ENCODE results near the gene KCNMA1.

KCNMA1 gene

DNA sequence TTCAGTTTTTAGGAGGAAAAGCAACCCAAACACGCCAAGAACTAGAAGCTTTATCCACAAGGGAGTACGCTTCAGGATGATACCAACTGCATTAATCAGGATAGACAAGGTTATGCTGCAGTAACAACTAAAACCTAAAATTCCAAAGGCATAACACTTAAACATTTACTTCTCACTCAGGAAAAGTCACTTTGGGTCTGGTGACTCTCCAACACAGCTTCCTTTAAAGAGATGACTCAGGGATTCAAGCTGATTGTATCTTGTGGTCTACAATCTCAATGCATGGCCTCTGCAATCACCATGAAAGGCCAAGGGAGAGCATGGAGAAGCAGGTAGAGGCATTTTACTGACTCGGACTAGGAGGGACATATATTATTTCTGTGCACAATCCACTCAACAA is 315.8 kb downstream of the KCNMA1 start:
- DNase-seq (ENCODE audit: insufficient read length, low spot score) (no peak), FAIRE-seq (peak; percentile 52)
- TF ChIP-seq POLR2A (IDR thresholded peaks at IDR 0.05; ENCODE audit: low read depth, low read length), result no peak

DNA sequence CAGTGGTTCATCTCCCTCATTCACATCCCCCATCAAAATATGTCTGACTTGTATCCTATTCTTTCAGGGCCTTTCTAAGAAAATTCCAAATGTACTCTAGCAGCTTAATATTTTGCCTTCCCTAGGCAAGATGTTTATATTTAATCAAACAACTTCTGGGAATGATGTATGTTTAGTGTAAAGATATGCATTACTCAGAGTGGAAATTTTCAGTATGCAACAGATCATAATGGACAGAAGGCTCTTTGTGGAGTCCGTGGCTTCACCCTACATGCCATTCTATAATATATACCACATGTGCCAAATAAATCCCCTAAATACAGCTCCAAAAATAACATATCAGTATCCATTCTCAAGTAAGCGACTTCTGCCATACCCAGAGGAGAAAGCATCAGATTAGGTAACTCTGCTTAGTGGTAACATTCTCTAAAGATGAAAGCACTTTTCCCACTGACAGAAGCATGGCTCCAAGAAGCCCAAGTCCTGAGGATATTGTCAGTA is 316.6 kb downstream of the KCNMA1 start:
- DNase-seq (ENCODE audit: insufficient read length, low spot score) (no peak), FAIRE-seq (no peak)
- TF ChIP-seq POLR2A (IDR thresholded peaks at IDR 0.05; ENCODE audit: low read depth, low read length), result no peak

DNA sequence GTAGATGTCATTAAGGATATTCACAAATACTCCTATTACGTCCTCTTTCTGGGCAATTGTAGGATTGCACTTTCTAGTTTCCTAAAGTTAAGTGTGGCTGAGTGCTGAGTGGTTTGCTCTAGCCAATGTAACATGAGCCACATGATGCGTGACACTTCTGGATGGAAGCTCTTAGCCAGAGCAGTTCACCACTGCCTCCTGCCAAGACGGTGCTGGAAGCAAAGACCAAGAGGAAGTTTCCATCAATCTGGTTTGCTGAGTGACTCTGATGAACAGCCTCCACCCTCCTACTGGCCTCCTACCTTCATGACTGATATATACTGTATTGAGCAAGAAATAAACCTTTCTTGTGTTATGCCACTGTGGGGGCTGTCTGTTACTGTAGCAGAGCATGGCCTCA is 318.1 kb downstream of the KCNMA1 start:
- TF ChIP-seq POLR2A (IDR thresholded peaks at IDR 0.05; ENCODE audit: low read depth, low read length), result no peak
- DNase-seq (ENCODE audit: insufficient read length, low spot score) (no peak), FAIRE-seq (no peak)

DNA sequence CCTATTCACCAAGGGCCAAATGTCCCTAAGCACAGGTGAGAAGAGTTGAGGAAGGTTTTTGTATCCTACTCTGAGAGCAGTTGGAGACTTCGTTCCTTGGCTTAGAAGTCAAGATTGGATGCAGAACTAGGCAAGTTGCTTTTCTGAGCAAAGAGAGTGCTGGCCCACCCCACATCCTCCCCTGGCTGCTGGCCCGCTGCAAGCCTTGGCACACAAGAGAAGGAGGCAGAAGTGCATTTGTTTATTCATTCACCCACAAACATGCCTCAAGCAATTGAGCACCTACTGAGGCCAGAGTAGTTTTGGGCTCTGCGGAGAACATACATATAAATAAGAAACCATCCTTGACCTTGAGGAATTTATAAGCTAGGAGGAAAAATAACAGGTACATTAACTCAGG is 318.9 kb downstream of the KCNMA1 start:
- DNase-seq (ENCODE audit: insufficient read length, low spot score) (no peak), FAIRE-seq (no peak)
- TF ChIP-seq POLR2A (IDR thresholded peaks at IDR 0.05; ENCODE audit: low read depth, low read length), result no peak

DNA sequence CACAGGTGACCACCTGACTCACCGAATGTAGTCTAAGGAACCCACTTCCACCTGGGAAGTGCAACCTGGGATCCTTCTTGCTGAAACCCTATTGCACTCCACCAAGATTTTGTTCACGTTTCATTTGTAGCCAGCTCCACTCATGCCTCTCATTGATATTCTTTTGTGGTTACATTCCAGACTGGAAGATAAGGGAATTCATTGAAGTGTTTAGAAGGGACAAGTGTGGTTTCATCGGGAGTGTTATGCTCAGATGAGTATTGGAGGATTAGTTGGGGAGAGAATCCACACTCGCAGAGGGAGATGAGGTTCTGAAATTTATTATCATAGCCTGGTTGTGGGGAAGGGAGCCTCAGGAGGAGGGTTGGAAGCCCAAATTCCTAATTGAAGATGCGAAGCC is 320.4 kb downstream of the KCNMA1 start:
- no peak for TF ChIP-seq POLR2A (IDR thresholded peaks at IDR 0.05; ENCODE audit: low read depth, low read length)
- DNase-seq (ENCODE audit: insufficient read length, low spot score), result no peak
- no peak for FAIRE-seq

DNA sequence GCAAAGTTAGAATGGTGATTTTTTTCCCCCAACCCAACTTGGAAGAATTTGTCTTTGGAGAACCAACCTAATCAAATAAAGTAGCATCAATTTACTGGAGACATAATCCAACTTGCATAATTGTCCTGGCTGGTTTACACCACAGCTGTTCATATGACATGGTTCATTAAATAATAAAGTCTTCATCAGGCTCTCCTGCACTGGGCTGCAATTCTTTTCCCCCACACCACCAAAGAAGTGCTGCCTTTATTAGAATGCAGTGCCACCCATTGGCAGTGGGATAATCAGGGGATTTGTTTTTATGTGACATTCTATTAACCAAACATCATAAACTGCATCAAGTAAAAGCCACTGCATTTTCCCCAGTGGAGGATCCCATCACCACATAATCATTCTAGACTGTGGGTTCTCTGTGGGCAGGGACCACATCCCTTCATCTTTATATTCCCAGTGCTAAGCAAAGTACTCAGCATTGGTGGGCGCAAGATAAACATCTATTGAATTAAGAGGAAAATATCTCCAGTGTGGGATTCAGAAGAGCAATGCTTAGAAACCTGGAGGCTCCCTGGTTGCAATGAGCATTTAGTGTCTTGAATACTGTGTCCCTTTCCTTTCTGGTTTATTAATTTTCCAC is 322.0 kb downstream of the KCNMA1 start:
- no peak for FAIRE-seq
- no peak for TF ChIP-seq POLR2A (IDR thresholded peaks at IDR 0.05; ENCODE audit: low read depth, low read length)
- no peak for DNase-seq (ENCODE audit: insufficient read length, low spot score)

DNA sequence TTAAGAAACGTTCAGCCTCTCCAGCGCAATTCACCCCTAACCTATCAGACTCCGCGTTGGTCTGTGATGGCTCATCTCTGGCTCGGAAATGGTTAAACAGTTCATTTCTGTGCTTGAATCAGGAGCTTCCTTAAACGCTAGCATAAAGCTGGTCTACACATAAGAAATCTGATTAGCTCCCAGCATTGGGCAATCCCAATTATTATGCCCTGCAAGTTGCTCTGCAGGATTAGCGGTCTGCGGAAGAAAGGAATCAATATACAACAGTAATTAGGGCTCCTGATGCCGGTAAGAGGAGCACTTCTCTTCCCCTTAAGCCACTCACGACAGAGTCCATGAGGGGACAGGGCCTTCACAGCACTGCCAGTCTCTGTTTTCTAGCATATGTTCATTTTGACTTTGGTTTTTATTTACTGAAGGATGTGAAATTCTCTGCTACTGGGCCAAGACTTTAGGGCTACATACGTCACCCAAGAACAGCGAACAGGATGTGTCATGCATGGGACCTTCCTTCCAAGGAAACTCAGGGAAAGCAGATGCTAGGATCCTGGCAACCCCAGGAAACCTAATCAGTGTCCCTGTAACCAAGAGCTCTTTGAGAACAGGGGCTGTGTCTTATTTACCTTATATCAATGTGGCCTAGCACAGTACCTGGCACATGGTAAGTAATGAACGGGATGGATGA is 324.4 kb downstream of the KCNMA1 start:
- TF ChIP-seq POLR2A (IDR thresholded peaks at IDR 0.05; ENCODE audit: low read depth, low read length), result no peak
- FAIRE-seq, result no peak
- no peak for DNase-seq (ENCODE audit: insufficient read length, low spot score)

DNA sequence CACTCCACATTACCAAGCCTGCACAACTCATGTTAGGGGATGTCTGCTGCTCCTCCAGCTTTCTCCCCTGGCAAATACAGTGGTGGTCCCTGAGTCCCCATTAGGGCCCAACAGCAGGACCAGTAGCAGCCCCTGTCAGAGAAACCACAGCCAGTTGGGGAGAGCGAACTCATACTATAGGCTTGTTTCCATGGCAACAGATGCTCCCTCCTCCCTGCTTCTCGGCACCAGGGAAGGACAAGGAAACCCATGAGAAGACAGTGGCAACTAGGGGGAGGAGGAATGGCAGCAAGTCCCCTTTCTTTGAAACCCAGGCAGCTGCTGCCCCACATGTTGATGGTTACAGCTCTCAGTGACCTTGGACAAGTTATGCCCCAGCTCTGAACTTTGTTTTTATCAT is 326.4 kb downstream of the KCNMA1 start:
- DNase-seq (ENCODE audit: insufficient read length, low spot score), result no peak

DNA sequence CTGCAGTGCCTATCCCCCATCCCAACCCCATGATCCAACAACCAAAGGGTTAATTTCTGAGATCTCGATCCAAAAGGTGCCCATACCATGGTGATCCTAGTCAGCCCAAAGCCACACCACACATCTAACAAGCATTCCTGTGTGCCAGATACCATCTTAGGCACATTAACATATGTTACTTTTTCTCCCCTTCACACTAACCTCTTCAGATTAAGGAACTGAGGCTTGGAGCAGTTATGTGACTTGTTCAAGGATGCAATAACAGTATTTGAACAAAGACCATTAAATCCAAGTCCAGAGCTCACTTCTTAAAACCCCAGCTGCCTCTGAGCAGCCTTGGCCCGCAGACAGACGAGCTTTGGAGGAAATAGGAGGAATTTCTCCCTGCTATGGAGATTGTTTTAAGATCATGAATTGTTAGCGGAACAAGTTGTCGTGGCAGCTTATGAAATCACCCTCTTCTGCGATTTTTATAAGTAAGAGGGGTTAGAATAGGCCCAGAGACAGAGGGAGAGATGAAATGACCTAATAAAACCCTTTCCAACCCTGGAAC is 327.2 kb downstream of the KCNMA1 start:
- TF ChIP-seq POLR2A (IDR thresholded peaks at IDR 0.05; ENCODE audit: low read depth, low read length), result no peak
- no peak for DNase-seq (ENCODE audit: insufficient read length, low spot score)
- FAIRE-seq, result no peak

More for the DNA sequence above, 326.4 kb downstream of the KCNMA1 start:
- TF ChIP-seq POLR2A (IDR thresholded peaks at IDR 0.05; ENCODE audit: low read depth, low read length), result no peak
- FAIRE-seq, result no peak

DNA sequence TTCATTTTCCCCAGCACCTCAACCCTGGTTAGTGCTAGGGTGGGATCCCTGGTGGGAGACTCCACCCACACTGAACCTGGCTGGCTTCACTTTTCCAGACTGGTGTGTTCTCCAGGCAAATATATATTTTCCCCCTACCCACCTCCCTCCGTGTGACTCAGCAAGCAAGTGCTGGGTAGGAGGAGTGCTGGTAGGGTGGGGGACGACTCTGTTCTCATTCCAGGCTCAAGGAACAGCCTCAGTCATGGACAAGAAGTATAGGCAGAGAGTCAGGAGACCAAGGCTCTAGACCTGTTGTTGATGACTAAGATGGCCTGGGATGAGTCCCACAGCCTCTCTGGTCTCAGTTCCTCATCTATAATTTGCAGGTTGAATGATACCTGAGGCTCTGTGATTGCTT is 328.1 kb downstream of the KCNMA1 start:
- TF ChIP-seq POLR2A (IDR thresholded peaks at IDR 0.05; ENCODE audit: low read depth, low read length), result no peak
- DNase-seq (ENCODE audit: insufficient read length, low spot score), result no peak
- FAIRE-seq, result no peak

DNA sequence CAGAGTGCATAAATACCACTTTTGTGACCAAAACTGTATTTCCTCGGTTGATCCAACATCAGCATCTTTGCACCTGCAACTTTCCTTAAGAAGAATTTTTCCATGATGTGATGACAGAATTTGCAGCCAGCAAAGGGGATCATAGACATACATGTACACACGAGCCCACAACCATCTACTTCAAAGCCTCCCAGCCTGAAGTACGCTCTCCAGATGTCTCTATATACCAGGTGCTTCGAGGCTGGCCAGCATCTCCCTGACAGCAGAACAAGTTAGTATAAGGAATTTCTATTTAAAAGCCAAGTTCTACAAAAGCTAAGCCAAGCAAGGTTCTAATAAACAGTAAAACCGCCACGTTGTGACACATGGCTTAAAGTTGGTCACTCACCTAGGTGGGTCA is 328.5 kb downstream of the KCNMA1 start:
- FAIRE-seq (no peak), DNase-seq (ENCODE audit: insufficient read length, low spot score) (no peak)
- TF ChIP-seq POLR2A (IDR thresholded peaks at IDR 0.05; ENCODE audit: low read depth, low read length), result no peak

DNA sequence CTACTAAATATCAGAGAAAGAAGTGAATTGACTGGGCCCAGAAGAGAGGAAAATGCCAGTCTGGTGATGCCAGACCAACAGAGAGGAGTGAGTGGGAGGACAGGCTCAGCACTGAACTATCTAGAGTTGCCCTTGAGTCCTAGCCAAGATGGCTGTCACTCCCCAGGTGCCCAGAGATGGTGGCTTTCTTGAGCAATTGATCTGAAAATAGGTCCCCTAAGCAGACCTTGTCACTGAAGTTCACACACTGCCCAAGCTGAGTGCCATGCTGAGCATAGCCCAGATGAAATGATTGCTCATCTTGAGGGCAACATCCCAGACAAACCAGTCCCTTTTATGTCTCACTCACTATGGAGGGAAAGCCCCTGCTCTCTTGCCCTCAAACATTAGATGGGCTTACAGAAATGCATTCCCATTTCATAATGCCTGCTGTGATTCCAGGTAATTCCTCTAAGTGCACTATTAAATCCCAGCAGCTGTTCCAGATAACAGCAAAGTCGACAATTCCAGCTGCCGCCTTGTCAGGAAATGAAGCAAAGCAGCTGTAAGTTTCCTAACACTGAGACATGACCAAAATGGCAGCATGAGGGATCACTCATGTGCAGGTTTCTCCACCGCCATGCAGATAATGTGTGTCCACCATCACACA is 329.4 kb downstream of the KCNMA1 start:
- DNase-seq (ENCODE audit: insufficient read length, low spot score) (no peak), FAIRE-seq (no peak)
- no peak for TF ChIP-seq POLR2A (IDR thresholded peaks at IDR 0.05; ENCODE audit: low read depth, low read length)

DNA sequence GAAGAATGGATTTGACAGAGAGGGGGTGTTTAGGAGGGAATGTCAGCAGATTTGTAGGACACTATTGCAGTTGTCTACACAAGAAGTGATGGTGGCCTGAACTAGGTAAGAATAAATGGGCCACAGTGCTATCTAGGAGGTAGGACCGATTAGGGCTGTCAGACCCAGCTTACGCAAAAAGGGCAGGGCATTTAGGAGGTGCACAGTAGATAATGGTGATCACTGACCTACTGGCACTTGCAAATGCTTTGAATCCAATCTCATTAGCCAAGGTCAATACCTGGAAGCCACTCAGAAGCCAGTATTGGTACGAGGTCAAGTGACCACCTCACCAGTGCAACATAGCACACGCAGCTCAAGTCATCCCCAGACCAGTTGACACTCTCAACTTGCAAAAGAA is 330.9 kb downstream of the KCNMA1 start:
- FAIRE-seq (no peak), DNase-seq (ENCODE audit: insufficient read length, low spot score) (no peak)
- TF ChIP-seq POLR2A (IDR thresholded peaks at IDR 0.05; ENCODE audit: low read depth, low read length), result no peak

Measured in H54 (cell line).